HT1080 (cell line): ENCODE measurements around the gene HDGFL3. TPM values are rescaled to one million over a fixed set of nuclear protein-coding genes. Genes with fewer than 3 reads are reported as not detected.
"Not testable (repeated sequence)": the region's sequence is repeated elsewhere in the genome, so short reads cannot be mapped to it uniquely, and the experiment has no call there.

Source experiments
- DNase-seq: peaks from one replicate; pipeline ENCODE4 v3.0.0-alpha.2; 2015; ENCODE audit warnings: low read depth
- total RNA-seq: library from RNA; depleted of rRNA; stranded (reverse); fragments of >200 nt; shearing (Covaris generic); gene quantifications from 2 replicates; pipeline ENCODE4 v1.2.3, GENCODE V29; 2014; rRNA removed

The HDGFL3 gene
- total RNA-seq, 1 experiment from 2014 or later = 39.8 TPM

DNA sequence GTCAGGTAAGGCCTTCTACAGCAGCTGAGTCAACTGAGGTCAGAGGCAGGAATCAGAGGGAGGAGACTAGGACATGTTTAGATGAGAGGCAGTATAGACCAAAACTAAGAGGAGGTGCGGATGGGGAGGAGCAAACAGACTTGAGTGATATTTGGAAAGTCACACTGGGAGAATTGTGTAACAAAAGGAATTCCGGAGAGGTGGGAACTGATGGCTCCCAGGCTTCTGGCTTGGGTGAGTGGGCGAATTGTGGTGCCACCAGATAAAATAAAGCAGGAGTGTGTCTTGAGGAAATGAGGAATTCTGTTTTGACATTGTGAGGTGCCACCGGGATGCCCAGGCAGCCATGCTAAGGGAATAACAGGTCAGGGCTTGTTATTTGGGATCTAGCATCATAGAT, 103.5 kb downstream of the HDGFL3 start:
- no peak for DNase-seq

- no peak for DNase-seq
Measured at GRCh38 chr15:83102346-83102745, 105.3 kb downstream of the HDGFL3 start.

GRCh38 chr15:83100097-83100646, 107.5 kb downstream of the HDGFL3 start:
- no peak for DNase-seq

DNA sequence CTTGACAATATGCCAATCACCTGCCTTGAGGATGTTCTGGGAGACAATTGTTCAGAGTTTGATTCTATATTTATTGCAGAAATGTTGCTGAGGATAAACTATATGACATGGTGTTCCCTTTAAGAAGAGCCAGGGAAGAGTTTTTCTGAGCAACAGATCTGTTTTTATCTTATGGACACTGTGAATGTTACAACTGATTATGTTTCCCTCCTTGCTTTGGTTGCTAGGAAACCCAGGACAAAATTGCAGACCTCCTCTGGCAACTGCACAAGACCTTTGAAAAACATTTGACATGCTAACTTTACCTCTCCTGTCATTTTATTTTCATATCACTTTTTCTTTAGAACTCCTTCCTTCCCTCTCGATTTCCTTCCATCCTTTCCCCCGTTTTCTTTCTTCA, 108.3 kb downstream of the HDGFL3 start:
- no peak for DNase-seq

DNA sequence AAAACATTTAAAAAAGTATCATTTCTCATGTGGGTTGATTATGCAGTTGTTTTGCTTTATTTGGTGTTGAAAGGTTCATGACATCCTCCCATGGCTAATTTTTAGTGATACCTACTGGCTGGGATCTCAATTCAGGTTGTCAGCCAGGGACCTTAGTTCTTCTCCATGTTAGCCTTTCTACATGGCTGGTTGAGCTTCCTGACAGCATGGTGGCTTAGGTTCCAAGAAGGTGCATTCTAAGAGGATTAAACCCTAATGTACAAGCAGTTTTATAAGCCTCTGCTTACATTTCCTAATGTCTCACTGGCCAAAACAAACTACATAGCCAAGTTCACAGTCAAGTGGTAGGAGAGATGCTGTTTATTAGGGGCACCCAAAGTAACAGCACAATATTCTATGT, 109.5 kb downstream of the HDGFL3 start:
- no peak for DNase-seq

DNA sequence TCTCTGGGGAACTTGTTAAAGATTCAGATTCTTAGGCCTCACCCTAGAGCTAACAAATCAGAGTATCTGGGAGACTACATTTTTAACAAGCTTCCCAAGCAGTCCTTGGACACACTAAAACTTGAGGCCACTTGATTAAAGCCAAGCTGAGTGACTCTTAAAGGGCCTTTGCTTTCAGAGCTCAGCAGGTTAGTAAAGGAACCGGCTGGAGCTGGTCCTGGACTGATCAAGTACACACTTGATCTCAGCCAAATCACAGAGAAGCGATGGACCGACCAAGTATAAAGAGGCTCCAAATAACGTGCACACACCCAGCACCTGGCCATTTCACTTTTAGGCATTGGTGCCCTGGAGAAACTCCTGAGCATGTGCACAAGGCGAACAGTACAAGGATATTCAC, 113.0 kb downstream of the HDGFL3 start:
- no peak for DNase-seq

DNA sequence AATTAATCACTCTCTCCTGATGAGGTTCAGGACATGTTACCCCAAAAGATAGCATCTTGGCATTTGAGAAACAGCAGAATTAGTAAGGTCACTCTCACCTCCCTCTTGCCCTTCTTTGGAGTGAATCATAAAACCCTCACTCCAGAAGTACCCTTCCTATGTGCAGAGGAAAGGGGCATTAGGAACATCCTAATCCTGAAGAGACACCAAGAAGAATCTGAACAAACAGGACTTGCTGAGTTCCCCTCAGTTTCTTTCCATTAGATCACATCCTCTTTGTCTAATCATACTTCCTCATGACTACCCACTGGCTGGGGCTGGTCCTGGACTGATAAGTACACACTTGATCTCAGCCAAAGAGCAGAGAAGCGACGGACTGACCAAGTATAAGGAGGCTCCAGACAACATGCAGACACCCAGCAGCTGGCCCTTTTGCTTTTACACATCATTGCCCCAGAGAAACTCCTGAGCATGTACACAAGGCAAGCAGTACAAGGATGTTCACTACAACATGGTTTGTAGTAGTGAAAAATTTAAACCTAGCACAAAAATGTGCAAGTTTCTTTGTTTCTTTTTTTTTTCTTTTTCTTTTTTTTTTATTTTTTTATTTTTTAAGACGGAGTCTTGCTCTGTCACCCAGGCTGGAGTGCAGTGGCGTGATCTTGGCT, 115.2 kb downstream of the HDGFL3 start:
- DNase-seq = peak; percentile 59

DNA sequence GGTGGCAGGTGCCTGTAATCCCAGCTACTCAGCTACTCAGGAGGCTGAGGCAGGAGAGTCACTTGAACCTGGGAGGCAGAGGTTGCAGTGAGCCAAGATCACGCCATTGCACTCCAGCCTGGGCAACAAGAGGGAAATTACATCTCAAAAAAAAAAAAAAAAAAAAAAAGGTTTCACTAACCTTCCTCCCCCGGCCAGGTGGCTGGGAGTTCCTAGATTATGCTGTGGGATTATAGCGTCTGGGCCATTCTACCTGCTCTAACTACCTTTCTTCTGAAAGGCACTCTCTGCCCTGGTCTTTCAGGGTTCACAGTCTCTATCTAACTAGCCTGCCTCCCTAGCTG, 115.7 kb downstream of the HDGFL3 start:
- not testable (repeated sequence) for DNase-seq

- no peak for DNase-seq
Measured at GRCh38 chr15:83090465-83090864, 117.2 kb downstream of the HDGFL3 start.

DNA sequence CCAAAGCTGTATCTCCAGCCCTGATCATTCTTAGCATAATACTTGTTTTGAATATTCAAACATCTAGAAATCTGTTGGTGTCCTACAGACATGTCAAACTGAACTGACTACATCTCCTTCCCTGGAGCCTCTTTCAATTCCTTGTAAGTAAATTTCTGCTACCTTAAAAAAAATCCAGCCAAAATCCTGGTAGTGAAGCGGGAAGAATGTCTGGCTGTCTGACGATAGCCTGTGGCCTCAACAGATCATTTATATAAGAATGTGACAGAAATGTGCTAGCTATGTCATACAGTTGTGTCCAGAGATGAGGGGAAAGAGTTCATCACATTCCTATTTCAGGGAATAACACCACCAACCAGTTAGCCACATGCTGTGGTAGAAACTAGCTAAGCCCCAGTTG, 118.7 kb downstream of the HDGFL3 start:
- no peak for DNase-seq

DNA sequence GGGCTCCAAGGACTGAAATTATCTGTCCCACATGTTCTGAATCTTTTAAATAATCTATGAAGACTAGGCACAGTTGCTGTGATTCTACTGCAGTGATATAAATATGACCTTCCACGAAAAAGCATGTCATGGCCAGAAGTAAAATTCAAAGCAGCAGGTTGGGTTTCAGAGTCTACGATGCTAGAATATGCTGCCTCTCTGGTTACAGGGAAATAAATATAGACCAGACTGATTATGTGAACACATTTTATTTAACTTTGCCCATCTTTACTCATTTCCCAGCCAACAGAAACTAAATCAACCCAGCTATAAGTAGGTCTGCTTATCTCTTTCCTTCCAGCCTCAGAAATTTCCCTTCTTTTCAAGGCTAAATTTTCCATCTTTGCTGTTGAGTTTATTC, 120.0 kb downstream of the HDGFL3 start:
- DNase-seq = no peak

DNA sequence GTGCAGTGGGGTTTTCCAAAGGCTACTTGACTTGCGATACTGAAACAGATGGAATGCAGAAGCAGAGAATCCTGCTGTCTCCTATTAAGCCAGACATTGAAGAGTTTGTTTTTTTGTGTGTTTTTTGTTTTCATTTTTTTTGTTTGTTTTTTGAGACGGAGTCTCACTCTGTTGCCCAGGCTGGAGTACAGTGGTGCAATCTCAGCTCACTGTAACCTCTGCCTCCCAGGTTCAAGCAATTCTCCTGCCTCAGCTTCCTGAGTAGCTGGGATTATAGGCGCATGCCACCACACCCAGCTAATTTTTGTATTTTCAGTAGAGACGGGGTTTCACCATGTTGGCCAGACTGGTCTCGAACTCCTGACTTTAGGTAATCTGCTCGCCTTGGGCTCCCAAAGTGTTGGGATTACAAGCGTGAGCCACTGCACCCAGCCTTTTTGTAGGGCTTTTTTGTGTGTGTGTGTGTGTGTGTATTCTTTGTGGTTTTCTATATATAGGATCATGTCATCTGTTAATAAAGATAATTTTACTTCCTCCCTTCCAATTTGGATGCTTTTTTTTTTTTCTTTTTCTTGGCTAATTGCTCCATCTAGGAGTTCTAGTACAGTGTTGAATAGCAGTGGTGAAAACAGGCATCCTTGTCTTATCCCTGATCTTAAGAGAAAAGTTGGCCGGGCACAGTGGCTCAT, 121.6 kb downstream of the HDGFL3 start:
- not testable (repeated sequence) for DNase-seq

GRCh38 chr15:83085461-83085860, 122.2 kb downstream of the HDGFL3 start:
- DNase-seq = not testable (repeated sequence)

DNA sequence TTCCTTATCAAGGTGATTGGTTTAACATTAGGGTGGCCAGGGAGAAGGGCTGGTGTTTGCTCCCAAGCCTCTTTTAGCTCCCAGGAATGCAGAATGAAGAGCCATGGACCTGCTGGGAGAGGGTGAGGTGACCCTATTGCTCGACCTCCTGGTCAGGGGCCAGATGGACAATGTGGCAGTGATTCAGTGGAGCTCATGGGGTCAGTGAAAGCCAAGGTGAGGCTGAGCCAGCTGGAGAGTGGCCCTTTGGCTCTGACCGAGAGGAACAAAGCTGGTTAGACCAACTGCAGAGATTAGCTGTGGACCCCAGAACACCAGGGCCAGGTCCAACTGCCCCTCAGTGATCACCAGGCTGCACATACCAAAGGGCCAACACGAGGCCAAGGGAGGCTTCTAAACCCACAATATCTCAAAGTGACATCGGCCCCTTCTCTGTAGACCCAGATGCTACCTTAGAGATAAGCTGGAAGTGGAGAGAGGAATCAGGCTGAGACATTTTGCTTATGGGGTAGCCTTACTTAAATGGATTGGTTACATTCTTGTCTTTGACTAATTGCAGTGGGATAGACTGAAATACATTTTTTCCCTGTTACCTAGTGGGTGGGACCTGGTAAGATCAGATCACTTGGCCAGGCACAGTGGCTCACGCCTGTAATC, 124.8 kb downstream of the HDGFL3 start:
- DNase-seq = no peak

DNA sequence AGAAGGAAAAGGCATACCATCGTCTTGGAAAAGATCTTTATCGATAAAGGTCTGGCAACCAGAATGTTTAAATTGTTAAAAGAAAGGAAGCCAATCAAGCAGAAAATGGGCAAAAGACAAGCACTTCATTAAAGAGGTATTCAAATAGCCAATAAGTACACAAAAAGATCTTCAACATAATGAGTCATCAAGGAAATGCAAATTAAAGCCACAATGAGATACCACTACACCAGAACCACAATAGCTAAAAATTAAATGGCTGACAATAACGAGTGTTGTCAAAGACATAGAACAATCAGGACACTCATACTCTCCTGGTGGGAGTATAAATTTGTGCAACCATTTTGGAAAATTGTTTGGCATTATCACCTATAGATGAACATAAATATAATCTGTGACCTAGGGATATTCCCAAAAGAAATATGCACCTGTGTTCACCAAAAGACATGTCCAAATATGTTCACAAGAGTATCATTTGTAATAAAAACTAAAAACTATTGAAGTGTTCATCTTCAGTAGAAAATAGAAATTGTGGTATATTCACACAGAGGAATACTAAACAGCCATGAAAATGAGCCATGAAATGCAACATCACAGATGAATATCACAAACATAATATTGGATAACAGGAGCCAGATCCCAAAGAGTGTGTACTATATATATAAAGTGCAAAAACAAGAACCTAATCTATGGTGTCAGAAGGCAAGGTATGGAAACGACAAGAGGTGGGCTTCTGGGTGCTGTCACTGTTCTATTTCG, 126.2 kb downstream of the HDGFL3 start:
- no peak for DNase-seq

DNA sequence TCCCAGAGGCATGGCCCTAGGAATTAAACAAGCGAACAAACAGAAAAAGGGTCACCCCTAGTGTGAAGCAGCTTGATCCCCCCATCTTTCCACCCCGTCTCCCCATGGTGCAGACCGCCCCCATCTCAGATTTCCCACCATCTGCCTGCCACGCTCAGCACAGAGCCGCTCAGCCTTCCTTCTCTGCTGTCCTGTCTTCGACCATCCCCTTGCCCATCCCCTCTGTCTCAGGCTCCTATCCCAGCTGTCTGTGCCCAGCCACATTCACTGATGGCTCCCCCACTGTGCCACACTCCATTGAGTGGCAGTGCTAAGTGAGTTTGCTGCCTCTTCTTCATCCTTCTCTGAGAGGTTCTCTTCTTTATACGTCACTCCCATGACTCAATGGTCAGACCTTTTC, 128.9 kb downstream of the HDGFL3 start:
- DNase-seq = peak; percentile 17

Other genes with a start within 250 kb of the HDGFL3 start
- gene RAMAC, start 221.6 kb downstream of the HDGFL3 start, total RNA-seq = 37.6 and 37.9 TPM in 2 replicates
- gene C15orf40, start 196.2 kb downstream of the HDGFL3 start, total RNA-seq = 47.0 and 58.0 TPM in 2 replicates
- 95.0 and 108 TPM in 2 replicates for gene BTBD1, start 140.6 kb downstream of the HDGFL3 start, total RNA-seq
- gene TM6SF1, start 100.2 kb downstream of the HDGFL3 start, total RNA-seq = not detected in 2 replicates
- 14.8 and 18.1 TPM in 2 replicates for gene BNC1, start 76.8 kb upstream of the HDGFL3 start, total RNA-seq
- 2.1 and 3.5 TPM in 2 replicates for gene SH3GL3, start 239.5 kb upstream of the HDGFL3 start, total RNA-seq